Activated CD8-positive, alpha-beta T cell treated with anti-CD3 and anti-CD28 coated beads, Interleukin-2, amount 10 ng/mL, durations not matched to agents 7 days and 5 days (primary cell): Measurements from ENCODE around the gene PGLYRP1. TPM values are rescaled to one million over a fixed set of nuclear protein-coding genes. Genes with fewer than 3 reads are reported as not detected.
A peak's percentile ranks its signal among the peaks of the same experiment; 100 is the strongest.

Experiments
- ATAC-seq: fragments of 150-1000 bp; cut with Tn5 transposase; one replicate; pipeline ENCODE4 v1.10.0; 2021; ENCODE audit warnings: moderate library complexity
- CTCF ChIA-PET: fragments of 350-600 bp; sonication (Branson Sonifier 250); formaldehyde crosslinking; loops from one replicate; lab custom pipeline; 2021; ENCODE audit warnings: antibody characterized with exemption; lab: Charles Lee
- POLR2A ChIA-PET: fragments of 350-600 bp; sonication (Branson Sonifier 250); formaldehyde crosslinking; loops from one replicate; lab custom pipeline; 2021; ENCODE audit warnings: antibody characterized with exemption; lab: Charles Lee
- DNase-seq: peaks from one replicate; pipeline ENCODE4 v3.0.0-alpha.2; 2020
- H3K27ac Mint-ChIP-seq: one replicate; pipeline ENCODE4 v1.8.0; 2021; ENCODE audit warnings: mild to moderate bottlenecking, mixed read lengths
- H3K27me3 Mint-ChIP-seq: one replicate; pipeline ENCODE4 v1.8.0; 2021; ENCODE audit warnings: low read depth, mixed read lengths
- H3K36me3 Mint-ChIP-seq: one replicate; pipeline ENCODE4 v1.8.0; 2021; ENCODE audit warnings: low read depth, mixed read lengths
- H3K4me1 Mint-ChIP-seq: one replicate; pipeline ENCODE4 v1.8.0; 2021; ENCODE audit warnings: low read depth, mixed read lengths
- H3K4me3 Mint-ChIP-seq: one replicate; pipeline ENCODE4 v1.8.0; 2021; ENCODE audit warnings: mild to moderate bottlenecking, mixed read lengths
- H3K9me3 Mint-ChIP-seq: one replicate; pipeline ENCODE4 v1.8.0; 2022; ENCODE audit warnings: mixed read lengths; ENCODE audit not compliant: insufficient read depth
- total RNA-seq, 2 experiments: library from RNA; stranded (reverse); gene quantifications; one replicate each; pipeline ENCODE4 v1.2.3, GENCODE V29; 2021

The PGLYRP1 gene
- total RNA-seq, 2 experiments from 2014 or later: not detected

DNA sequence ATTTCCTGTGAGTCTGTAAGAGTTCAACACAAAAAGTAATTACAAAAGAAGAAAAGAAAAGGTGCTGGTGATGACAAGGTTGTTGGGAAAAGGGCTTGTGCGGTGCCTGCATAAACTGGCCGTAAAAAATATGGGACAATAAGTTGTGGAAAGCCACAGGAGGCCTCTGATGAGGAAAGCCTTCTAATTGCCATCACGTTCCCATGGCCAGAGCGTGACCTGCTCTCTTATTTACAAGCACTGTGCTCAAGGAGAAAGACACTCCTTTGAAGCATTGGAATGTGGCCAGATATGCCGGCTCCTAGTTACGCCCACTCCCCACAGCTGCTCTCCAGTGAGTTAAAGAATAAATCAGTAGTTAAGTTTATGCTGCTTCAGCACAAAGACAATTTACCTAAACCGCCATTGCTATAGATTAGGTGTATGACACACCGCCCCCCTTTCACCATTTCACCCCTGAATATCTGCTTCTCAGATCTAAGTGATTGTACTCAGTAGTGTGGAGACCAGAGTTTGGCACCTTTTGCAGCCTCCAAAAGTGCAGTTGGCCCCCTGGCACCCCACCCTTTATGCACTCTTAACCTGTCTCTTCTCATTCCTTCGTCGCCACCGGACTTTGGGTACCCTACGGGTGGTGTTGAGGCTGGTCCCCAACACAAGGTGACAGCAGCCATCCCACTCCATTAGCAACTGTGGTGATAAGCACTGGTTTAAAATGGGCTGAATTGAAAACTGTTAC lies 8.1 kb upstream of the PGLYRP1 start:
- Mint-ChIP-seq H3K36me3 (no peaks in the 10 kb centered on the region), H3K4me3 (no peak overlapping the region), H3K27ac (no peak overlapping the region), H3K9me3 (no peaks in the 10 kb centered on the region), H3K4me1 (peaks cover 13% of the 10 kb centered on the region), H3K27me3 (peaks cover 13% of the 10 kb centered on the region)
- no peak for DNase-seq
- ATAC-seq: no peak
- ChIA-PET CTCF (interaction anchor here (1.1 kb wide), 1 partner anchor 234 kb away, joined by 4 read pairs; no protein-coding TSS in a partner anchor), POLR2A (no interaction called here)

DNA sequence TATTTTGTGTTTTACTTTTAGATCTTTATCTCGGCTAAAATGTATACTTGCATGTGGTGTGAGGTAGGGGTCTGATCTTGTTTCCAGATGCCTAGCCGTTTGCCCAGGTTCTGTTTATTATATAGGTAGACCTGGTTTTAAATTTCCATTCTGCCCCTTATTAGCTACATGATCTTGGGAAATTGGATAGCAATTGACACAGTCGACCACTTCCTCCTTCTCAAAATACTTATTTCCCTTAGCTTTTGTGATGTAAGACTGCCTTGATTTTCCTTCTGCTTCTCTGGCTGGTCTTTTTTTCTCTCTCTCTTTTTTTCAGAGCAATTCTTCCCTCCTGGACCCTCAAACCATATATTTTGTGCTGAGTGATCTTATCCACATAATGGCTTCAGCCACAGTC lies 3.0 kb upstream of the PGLYRP1 start:
- ATAC-seq (no peak), DNase-seq (no peak)
- H3K4me1 Mint-ChIP-seq: peaks cover 16% of the 10 kb centered on the region
- peaks cover 16% of the 10 kb centered on the region for H3K27me3 Mint-ChIP-seq
- no peak overlapping the region for H3K27ac Mint-ChIP-seq
- no peaks in the 10 kb centered on the region for H3K9me3 Mint-ChIP-seq
- POLR2A ChIA-PET: no interaction called here
- no peaks in the 10 kb centered on the region for H3K36me3 Mint-ChIP-seq
- CTCF ChIA-PET: interaction anchor here (0.9 to 5.5 kb wide), 5 partner anchors 9 to 238 kb away, joined by 3 to 72 read pairs (median 4); no protein-coding TSS in a partner anchor
- no peak overlapping the region for H3K4me3 Mint-ChIP-seq

GRCh38 chr19:46023311-46023779 lies 492 bp upstream of the PGLYRP1 start:
- H3K27me3 Mint-ChIP-seq: peaks cover 14% of the 10 kb centered on the region
- H3K9me3 Mint-ChIP-seq: no peaks in the 10 kb centered on the region
- DNase-seq: no peak
- H3K27ac Mint-ChIP-seq: no peak overlapping the region
- H3K4me3 Mint-ChIP-seq: no peak overlapping the region
- CTCF ChIA-PET: interaction anchor here (0.6 to 0.7 kb wide), 2 partner anchors 66 to 241 kb away, joined by 3 read pairs; no protein-coding TSS in a partner anchor
- ATAC-seq: no peak
- POLR2A ChIA-PET: no interaction called here
- peaks cover 13% of the 10 kb centered on the region for H3K4me1 Mint-ChIP-seq
- H3K36me3 Mint-ChIP-seq: no peaks in the 10 kb centered on the region

GRCh38 chr19:46022061-46022430 lies 807 bp downstream of the PGLYRP1 start:
- ChIA-PET POLR2A (no interaction called here), CTCF (no interaction called here)
- ATAC-seq: no peak
- Mint-ChIP-seq H3K9me3 (no peaks in the 10 kb centered on the region), H3K4me1 (peaks cover 14% of the 10 kb centered on the region), H3K27me3 (peaks cover 14% of the 10 kb centered on the region), H3K27ac (no peak overlapping the region), H3K36me3 (peaks cover under 1% of the 10 kb centered on the region), H3K4me3 (no peak overlapping the region)
- DNase-seq: no peak

GRCh38 chr19:46021531-46022041 lies 1.3 kb downstream of the PGLYRP1 start:
- POLR2A ChIA-PET: no interaction called here
- Mint-ChIP-seq H3K4me3 (no peak overlapping the region), H3K36me3 (peaks cover 3% of the 10 kb centered on the region), H3K9me3 (no peaks in the 10 kb centered on the region), H3K27ac (no peak overlapping the region), H3K4me1 (peaks cover 13% of the 10 kb centered on the region), H3K27me3 (peaks cover 12% of the 10 kb centered on the region)
- DNase-seq: no peak
- CTCF ChIA-PET: no interaction called here
- ATAC-seq: no peak

DNA sequence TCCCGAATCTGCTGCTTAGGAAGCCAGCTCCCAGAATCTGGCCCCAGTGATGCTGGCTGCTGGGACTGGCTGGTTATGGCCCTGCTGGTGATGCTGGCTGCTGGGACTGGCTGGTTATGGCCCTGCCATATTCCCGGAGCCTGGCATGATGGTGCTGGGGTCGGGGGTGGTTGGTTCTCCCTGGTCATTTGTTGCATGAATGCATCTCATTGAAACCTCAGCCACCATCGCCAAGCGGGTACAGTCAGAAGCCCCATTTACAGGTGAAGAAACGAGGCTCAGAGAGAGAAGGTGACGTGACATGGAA lies 2.1 kb downstream of the PGLYRP1 start:
- H3K27me3 Mint-ChIP-seq: peaks cover 12% of the 10 kb centered on the region
- DNase-seq (no peak), ATAC-seq (no peak)
- H3K4me1 Mint-ChIP-seq: peaks cover 10% of the 10 kb centered on the region
- H3K36me3 Mint-ChIP-seq: peaks cover 6% of the 10 kb centered on the region
- no peak overlapping the region for H3K4me3 Mint-ChIP-seq
- no peak overlapping the region for H3K27ac Mint-ChIP-seq
- ChIA-PET POLR2A (no interaction called here), CTCF (interaction anchor here (0.6 kb wide), 1 partner anchor 154 kb away, joined by 3 read pairs; no protein-coding TSS in a partner anchor)
- no peaks in the 10 kb centered on the region for H3K9me3 Mint-ChIP-seq

DNA sequence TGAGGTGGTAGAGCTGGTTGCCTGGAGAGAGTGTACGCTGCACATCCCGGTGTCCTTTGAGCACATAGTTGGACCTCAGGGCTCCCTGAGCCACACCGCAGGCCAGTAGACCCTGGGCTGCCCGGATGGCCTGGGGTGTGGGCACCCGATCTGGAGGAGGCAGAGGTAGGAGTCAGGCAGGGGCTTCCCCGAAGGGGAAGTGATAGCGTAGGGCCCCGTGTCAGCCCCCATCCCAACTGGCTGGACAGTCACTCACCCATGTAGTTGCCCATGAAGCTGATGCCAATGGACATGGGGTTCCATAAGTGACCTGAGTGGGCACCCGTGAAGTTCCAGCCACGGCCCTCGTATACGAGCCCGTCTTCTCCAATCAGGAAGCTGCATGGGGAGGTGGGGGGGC lies 3.6 kb downstream of the PGLYRP1 start:
- ATAC-seq: no peak
- DNase-seq: no peak
- H3K4me3 Mint-ChIP-seq: no peak overlapping the region
- no peak overlapping the region for H3K27ac Mint-ChIP-seq
- H3K36me3 Mint-ChIP-seq: peaks cover 14% of the 10 kb centered on the region
- peaks cover 17% of the 10 kb centered on the region for H3K4me1 Mint-ChIP-seq
- no peaks in the 10 kb centered on the region for H3K9me3 Mint-ChIP-seq
- ChIA-PET CTCF (interaction anchor here (4.3 kb wide), 1 partner anchor 9 kb away, joined by 44 read pairs; no protein-coding TSS in a partner anchor), POLR2A (no interaction called here)
- H3K27me3 Mint-ChIP-seq: peaks cover 21% of the 10 kb centered on the region

- H3K27ac Mint-ChIP-seq: no peak overlapping the region
- peaks cover 17% of the 10 kb centered on the region for H3K4me1 Mint-ChIP-seq
- DNase-seq (no peak), ATAC-seq (no peak)
- ChIA-PET POLR2A (no interaction called here), CTCF (interaction anchor here (4.3 kb wide), 1 partner anchor 10 kb away, joined by 44 read pairs; no protein-coding TSS in a partner anchor)
- no peaks in the 10 kb centered on the region for H3K9me3 Mint-ChIP-seq
- no peak overlapping the region for H3K4me3 Mint-ChIP-seq
- H3K36me3 Mint-ChIP-seq: peaks cover 14% of the 10 kb centered on the region
- peaks cover 17% of the 10 kb centered on the region for H3K27me3 Mint-ChIP-seq
Observed at GRCh38 chr19:46018729-46019251, 4.1 kb downstream of the PGLYRP1 start.

DNA sequence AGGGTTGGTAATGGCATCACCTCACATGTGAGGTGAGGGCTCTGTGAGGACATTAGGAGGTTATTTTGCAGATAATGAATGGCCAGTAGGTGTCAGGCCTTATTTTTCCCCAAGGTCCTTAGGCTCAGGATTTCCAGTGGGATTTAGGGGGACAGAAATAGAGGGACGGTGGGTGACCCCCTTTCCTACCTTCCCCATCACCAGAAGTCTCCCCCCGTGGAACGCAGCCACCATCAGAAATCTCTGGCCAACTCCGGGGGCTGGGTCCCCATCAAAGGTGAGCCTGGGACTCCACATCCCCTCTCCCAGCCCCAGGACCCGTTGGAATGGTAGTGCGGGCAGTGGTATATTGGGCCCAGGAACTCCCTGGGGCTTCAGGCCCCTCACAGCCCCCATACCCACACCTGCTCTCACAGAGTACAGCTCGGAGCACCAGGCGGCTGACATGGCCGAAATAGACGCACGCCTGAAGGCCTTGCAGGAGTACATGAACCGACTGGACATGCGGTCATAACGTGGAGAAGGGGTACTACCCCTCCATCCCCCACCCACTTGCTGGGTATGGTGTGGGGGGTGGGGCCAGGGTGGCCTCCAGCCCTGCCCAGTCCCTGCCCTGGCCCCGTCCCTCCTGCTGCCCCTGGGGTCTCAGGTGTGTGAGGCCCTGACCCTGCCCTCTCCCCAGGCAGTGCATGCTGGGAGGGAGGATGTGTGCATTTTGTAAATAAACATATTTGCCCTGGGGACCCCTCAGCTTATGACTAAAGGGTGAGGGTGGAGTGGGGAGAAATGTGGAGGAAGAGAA lies 4.8 kb downstream of the PGLYRP1 start:
- Mint-ChIP-seq H3K27me3 (peaks cover 13% of the 10 kb centered on the region), H3K27ac (no peak overlapping the region), H3K4me1 (peaks cover 17% of the 10 kb centered on the region), H3K9me3 (no peaks in the 10 kb centered on the region), H3K4me3 (no peak overlapping the region), H3K36me3 (peaks cover 14% of the 10 kb centered on the region)
- DNase-seq (no peak), ATAC-seq (no peak)
- ChIA-PET CTCF (interaction anchor here (1.0 to 4.3 kb wide), 6 partner anchors 7 to 249 kb away, joined by 3 to 44 read pairs (median 8); partner anchors contain the start of genes CCDC61 and SIX5), POLR2A (no interaction called here)

DNA sequence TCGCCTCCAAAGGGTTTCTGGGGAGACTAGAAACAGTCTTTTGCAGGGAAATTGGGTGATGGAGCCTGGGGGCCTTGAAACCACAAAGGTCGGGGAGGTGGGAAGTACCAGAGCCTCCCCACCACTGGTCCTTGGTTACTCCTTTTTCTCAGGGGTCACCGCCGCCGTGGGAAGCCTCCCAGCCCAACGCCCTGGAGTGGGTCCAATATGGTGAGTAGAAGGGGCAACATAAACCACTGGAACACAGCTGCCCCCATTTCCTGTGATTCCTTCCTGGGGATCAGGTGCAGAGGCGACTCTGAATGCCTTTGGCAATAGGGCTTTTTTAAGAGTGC lies 5.8 kb downstream of the PGLYRP1 start:
- CTCF ChIA-PET: interaction anchor here (0.8 to 4.3 kb wide), 13 partner anchors 8 to 251 kb away, joined by 3 to 44 read pairs (median 5); partner anchors contain the start of genes CCDC61, MYPOP and SIX5
- H3K27ac Mint-ChIP-seq: no peak overlapping the region
- POLR2A ChIA-PET: no interaction called here
- DNase-seq (no peak), ATAC-seq (no peak)
- peaks cover 17% of the 10 kb centered on the region for H3K4me1 Mint-ChIP-seq
- peaks cover 13% of the 10 kb centered on the region for H3K27me3 Mint-ChIP-seq
- H3K9me3 Mint-ChIP-seq: no peaks in the 10 kb centered on the region
- peak overlapping the region; percentile 81 for H3K4me3 Mint-ChIP-seq
- peaks cover 14% of the 10 kb centered on the region for H3K36me3 Mint-ChIP-seq

- Mint-ChIP-seq H3K4me1 (peaks cover 17% of the 10 kb centered on the region), H3K27ac (peak overlapping the region; percentile 68), H3K4me3 (peak overlapping the region; percentile 81), H3K27me3 (peaks cover 13% of the 10 kb centered on the region), H3K36me3 (peaks cover 14% of the 10 kb centered on the region), H3K9me3 (no peaks in the 10 kb centered on the region)
- POLR2A ChIA-PET: no interaction called here
- CTCF ChIA-PET: interaction anchor here (0.8 to 4.3 kb wide), 13 partner anchors 8 to 252 kb away, joined by 3 to 44 read pairs (median 5); partner anchors contain the start of genes CCDC61, MYPOP and SIX5
- ATAC-seq: peak; percentile 70
- peak; percentile 87 for DNase-seq
Observed at GRCh38 chr19:46016426-46017094, 6.3 kb downstream of the PGLYRP1 start.
